ENCODE results near the gene FRMD4A.

FRMD4A gene

GRCh38 chr10:13990392-13990805, 340.3 kb downstream of the FRMD4A start:
- Mint-ChIP-seq H3K27me3 (ENCODE audit: low read depth) (no peaks in the 10 kb centered on the region), H3K27ac (no peak overlapping the region), H3K4me3 (no peak overlapping the region)

GRCh38 chr10:13989616-13990015, 341.1 kb downstream of the FRMD4A start:
- no peaks in the 10 kb centered on the region for H3K36me3 Mint-ChIP-seq (ENCODE audit: low read depth)
- no peaks in the 10 kb centered on the region for H3K27me3 Mint-ChIP-seq (ENCODE audit: low read depth)
- no peak overlapping the region for H3K4me3 Mint-ChIP-seq
- H3K9me3 Mint-ChIP-seq = no peaks in the 10 kb centered on the region
- no peak overlapping the region for H3K27ac Mint-ChIP-seq
- peaks cover 1% of the 10 kb centered on the region for H3K4me1 Mint-ChIP-seq (ENCODE audit: low read depth)

More at GRCh38 chr10:13990392-13990805, 340.3 kb downstream of the FRMD4A start:
- no peaks in the 10 kb centered on the region for H3K9me3 Mint-ChIP-seq
- H3K36me3 Mint-ChIP-seq (ENCODE audit: low read depth) = no peaks in the 10 kb centered on the region
- peaks cover 1% of the 10 kb centered on the region for H3K4me1 Mint-ChIP-seq (ENCODE audit: low read depth)

GRCh38 chr10:13987446-13987845, 343.3 kb downstream of the FRMD4A start:
- no peak overlapping the region for H3K27ac Mint-ChIP-seq
- H3K9me3 Mint-ChIP-seq = no peaks in the 10 kb centered on the region
- H3K4me3 Mint-ChIP-seq = no peak overlapping the region

GRCh38 chr10:13984647-13985155, 346.0 kb downstream of the FRMD4A start:
- H3K27me3 Mint-ChIP-seq (ENCODE audit: low read depth) = no peaks in the 10 kb centered on the region

More at GRCh38 chr10:13987446-13987845, 343.3 kb downstream of the FRMD4A start:
- H3K4me1 Mint-ChIP-seq (ENCODE audit: low read depth) = no peaks in the 10 kb centered on the region
- no peaks in the 10 kb centered on the region for H3K36me3 Mint-ChIP-seq (ENCODE audit: low read depth)
- H3K27me3 Mint-ChIP-seq (ENCODE audit: low read depth) = no peaks in the 10 kb centered on the region

GRCh38 chr10:13983035-13983434, 347.7 kb downstream of the FRMD4A start:
- Mint-ChIP-seq H3K4me3 (no peak overlapping the region), H3K4me1 (ENCODE audit: low read depth) (no peaks in the 10 kb centered on the region), H3K27me3 (ENCODE audit: low read depth) (no peaks in the 10 kb centered on the region), H3K9me3 (no peaks in the 10 kb centered on the region), H3K36me3 (ENCODE audit: low read depth) (no peaks in the 10 kb centered on the region), H3K27ac (no peak overlapping the region)

More at GRCh38 chr10:13984647-13985155, 346.0 kb downstream of the FRMD4A start:
- no peaks in the 10 kb centered on the region for H3K9me3 Mint-ChIP-seq
- no peaks in the 10 kb centered on the region for H3K36me3 Mint-ChIP-seq (ENCODE audit: low read depth)
- no peak overlapping the region for H3K27ac Mint-ChIP-seq
- H3K4me3 Mint-ChIP-seq = no peak overlapping the region
- H3K4me1 Mint-ChIP-seq (ENCODE audit: low read depth) = no peaks in the 10 kb centered on the region

GRCh38 chr10:13978533-13979115, 352.1 kb downstream of the FRMD4A start:
- Mint-ChIP-seq H3K4me1 (ENCODE audit: low read depth) (no peaks in the 10 kb centered on the region), H3K4me3 (no peak overlapping the region), H3K9me3 (no peaks in the 10 kb centered on the region), H3K36me3 (ENCODE audit: low read depth) (no peaks in the 10 kb centered on the region), H3K27ac (no peak overlapping the region), H3K27me3 (ENCODE audit: low read depth) (no peaks in the 10 kb centered on the region)

- Mint-ChIP-seq H3K27me3 (ENCODE audit: low read depth) (no peaks in the 10 kb centered on the region), H3K4me3 (no peak overlapping the region), H3K27ac (no peak overlapping the region), H3K4me1 (ENCODE audit: low read depth) (no peaks in the 10 kb centered on the region), H3K9me3 (no peaks in the 10 kb centered on the region), H3K36me3 (ENCODE audit: low read depth) (no peaks in the 10 kb centered on the region)
These were observed 352.7 kb downstream of the FRMD4A start for GRCh38 chr10:13977861-13978532.

- no peaks in the 10 kb centered on the region for H3K4me1 Mint-ChIP-seq (ENCODE audit: low read depth)
- no peaks in the 10 kb centered on the region for H3K9me3 Mint-ChIP-seq
- peaks cover 3% of the 10 kb centered on the region for H3K27me3 Mint-ChIP-seq (ENCODE audit: low read depth)
- H3K36me3 Mint-ChIP-seq (ENCODE audit: low read depth) = no peaks in the 10 kb centered on the region
- no peak overlapping the region for H3K27ac Mint-ChIP-seq
- H3K4me3 Mint-ChIP-seq = no peak overlapping the region
These were observed 357.0 kb downstream of the FRMD4A start for GRCh38 chr10:13973742-13974141.

- Mint-ChIP-seq H3K4me1 (ENCODE audit: low read depth) (no peaks in the 10 kb centered on the region), H3K4me3 (no peak overlapping the region), H3K27me3 (ENCODE audit: low read depth) (peaks cover 3% of the 10 kb centered on the region), H3K27ac (no peak overlapping the region), H3K36me3 (ENCODE audit: low read depth) (no peaks in the 10 kb centered on the region), H3K9me3 (no peaks in the 10 kb centered on the region)
These were observed 358.1 kb downstream of the FRMD4A start for GRCh38 chr10:13972609-13973008.

GRCh38 chr10:13971601-13972475, 358.9 kb downstream of the FRMD4A start:
- Mint-ChIP-seq H3K27me3 (ENCODE audit: low read depth) (peaks cover 3% of the 10 kb centered on the region), H3K27ac (no peak overlapping the region), H3K4me3 (no peak overlapping the region), H3K9me3 (no peaks in the 10 kb centered on the region), H3K36me3 (ENCODE audit: low read depth) (no peaks in the 10 kb centered on the region), H3K4me1 (ENCODE audit: low read depth) (no peaks in the 10 kb centered on the region)

- Mint-ChIP-seq H3K27me3 (ENCODE audit: low read depth) (peaks cover 3% of the 10 kb centered on the region), H3K27ac (no peak overlapping the region), H3K4me3 (no peak overlapping the region)
These were observed 359.8 kb downstream of the FRMD4A start for GRCh38 chr10:13970957-13971353.

GRCh38 chr10:13970236-13970956, 360.3 kb downstream of the FRMD4A start:
- Mint-ChIP-seq H3K4me1 (ENCODE audit: low read depth) (no peaks in the 10 kb centered on the region), H3K4me3 (no peak overlapping the region), H3K27me3 (ENCODE audit: low read depth) (peaks cover 3% of the 10 kb centered on the region), H3K36me3 (ENCODE audit: low read depth) (no peaks in the 10 kb centered on the region), H3K9me3 (no peaks in the 10 kb centered on the region), H3K27ac (no peak overlapping the region)

More at GRCh38 chr10:13970957-13971353, 359.8 kb downstream of the FRMD4A start:
- Mint-ChIP-seq H3K36me3 (ENCODE audit: low read depth) (no peaks in the 10 kb centered on the region), H3K4me1 (ENCODE audit: low read depth) (no peaks in the 10 kb centered on the region), H3K9me3 (no peaks in the 10 kb centered on the region)

- Mint-ChIP-seq H3K27ac (no peak overlapping the region), H3K4me1 (ENCODE audit: low read depth) (no peaks in the 10 kb centered on the region), H3K4me3 (no peak overlapping the region), H3K27me3 (ENCODE audit: low read depth) (peaks cover 3% of the 10 kb centered on the region), H3K36me3 (ENCODE audit: low read depth) (no peaks in the 10 kb centered on the region), H3K9me3 (no peaks in the 10 kb centered on the region)
These were observed 361.0 kb downstream of the FRMD4A start for GRCh38 chr10:13969792-13970140.

GRCh38 chr10:13969118-13969791, 361.5 kb downstream of the FRMD4A start:
- H3K4me3 Mint-ChIP-seq = no peak overlapping the region

More at GRCh38 chr10:13969118-13969791, 361.5 kb downstream of the FRMD4A start:
- Mint-ChIP-seq H3K9me3 (no peaks in the 10 kb centered on the region), H3K27ac (no peak overlapping the region), H3K27me3 (ENCODE audit: low read depth) (peaks cover 3% of the 10 kb centered on the region), H3K36me3 (ENCODE audit: low read depth) (no peaks in the 10 kb centered on the region), H3K4me1 (ENCODE audit: low read depth) (no peaks in the 10 kb centered on the region)

Data from T-helper 1 cell treated with Interleukin-12 subunit alpha and Interleukin-12 subunit beta and Interleukin-4 antibody, amounts not matched to agents 30 μg/mL and 1 μg/mL, for 36 hours (primary cell).